Measurements from ENCODE around the gene KIAA1755. TPM values are rescaled to one million over a fixed set of nuclear protein-coding genes. Genes with fewer than 3 reads are reported as not detected.

The KIAA1755 gene
- total and polyA plus RNA-seq, 2 donors (not counting 1 experiment from before 2014, with no cell fraction given): not detected

GRCh38 chr20:38208523-38208922 lies 52.0 kb downstream of the KIAA1755 start:
- H3K4me1 Mint-ChIP-seq: no peaks in the 10 kb centered on the region
- Histone ChIP-seq H3K36me3 (replicated peaks in 1 of 2; ENCODE audit: control extremely low read depth in 1 of 2, control insufficient read depth in 1 of 2, extremely low read depth in 1 of 2, insufficient read depth in 2 of 2, low read length in 1 of 2) (no peaks in the 10 kb centered on the region), H3K79me2 (ENCODE audit: control insufficient read depth, insufficient read depth, low read length) (no peaks in the 10 kb centered on the region), H3K4me2 (replicated peaks; ENCODE audit: low read depth, low read length, poor library complexity, severe bottlenecking) (no peak overlapping the region), H3K4me3 (ENCODE audit: control extremely low read depth in 1 of 5, extremely low read depth in 1 of 5, insufficient read depth in 1 of 5, low read depth in 2 of 5, low read length in 4 of 5) (no peak overlapping the region), H3K27me3 (replicated peaks in 1 of 4; ENCODE audit: control extremely low read depth in 1 of 4, control insufficient read depth in 3 of 4, insufficient read depth in 4 of 4, low read length in 3 of 4) (peaks cover 0 to 17% (median 0%) of the 10 kb centered on the region in 4 experiments), H3K9me3 (ENCODE audit: control extremely low read depth in 1 of 3, control insufficient read depth in 2 of 3, insufficient read depth in 1 of 3, low read length in 2 of 3) (no peaks in the 10 kb centered on the region), H3K9ac (ENCODE audit: low read length) (no peak overlapping the region), H3K4me1 (ENCODE audit: control insufficient read depth in 2 of 2, insufficient read depth in 2 of 2, low read length in 2 of 2) (no peaks in the 10 kb centered on the region), H4K20me1 (ENCODE audit: control insufficient read depth, insufficient read depth, low read length, poor library complexity, severe bottlenecking) (no peaks in the 10 kb centered on the region), H2AFZ (ENCODE audit: insufficient read depth, low read depth, low read length, poor library complexity, severe bottlenecking) (no peak overlapping the region), H3K27ac (ENCODE audit: low read length in 2 of 2) (no peak overlapping the region)
- CTCF ChIA-PET: interaction anchor here (2.6 to 7.3 kb wide), 2 partner anchors 14 to 151 kb away, joined by 9 to 66 read pairs; no protein-coding TSS in a partner anchor
- no peak overlapping the region for H3K4me3 Mint-ChIP-seq
- ATAC-seq (ENCODE audit: low read depth) (no peak), DNase-seq (no peak)
- no peak overlapping the region for H3K27ac Mint-ChIP-seq
- WGBS (ENCODE audit: insufficient coverage): 96% methylated on average over 2 of the region's 3 CpGs
- no peak for TF ChIP-seq EZH2 (IDR thresholded peaks at IDR 0.05; ENCODE audit: borderline replicate concordance, insufficient read depth, low read depth, low read length, poor library complexity, severe bottlenecking)
- intact Hi-C loops (cut with micrococcal nuclease): no loop called here
- H3K27me3 Mint-ChIP-seq: peaks cover 10% of the 10 kb centered on the region
- POLR2A ChIA-PET: no interaction called here
- no peaks in the 10 kb centered on the region for H3K9me3 Mint-ChIP-seq (ENCODE audit: insufficient read depth)

DNA sequence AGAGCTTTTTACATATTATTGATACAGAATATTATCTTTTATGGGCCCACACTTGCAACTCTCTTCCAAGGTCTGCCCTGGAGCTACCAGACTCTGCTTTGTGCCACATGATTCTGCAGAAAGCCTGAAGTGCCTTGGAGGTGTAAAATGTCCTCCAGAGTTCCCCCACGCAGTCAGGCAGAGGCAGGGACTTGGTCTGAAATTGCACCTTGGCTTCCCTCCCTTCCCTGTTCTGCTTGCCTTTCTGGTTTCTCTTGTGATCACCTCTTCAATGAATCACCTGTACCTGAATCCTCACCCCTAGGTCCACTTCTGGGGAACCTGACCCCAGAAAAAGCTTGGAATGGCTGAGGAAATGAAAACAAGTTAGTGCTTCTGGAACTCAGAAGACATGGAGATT lies 52.4 kb downstream of the KIAA1755 start:
- ChIA-PET CTCF (interaction anchor here (1.5 to 7.3 kb wide), 3 partner anchors 14 to 151 kb away, joined by 3 to 66 read pairs (median 9); no protein-coding TSS in a partner anchor), POLR2A (no interaction called here)
- DNase-seq (no peak), ATAC-seq (ENCODE audit: low read depth) (no peak)
- peaks cover 11% of the 10 kb centered on the region for H3K27me3 Mint-ChIP-seq
- Histone ChIP-seq H4K20me1 (ENCODE audit: control insufficient read depth, insufficient read depth, low read length, poor library complexity, severe bottlenecking) (no peaks in the 10 kb centered on the region), H3K79me2 (ENCODE audit: control insufficient read depth, insufficient read depth, low read length) (no peaks in the 10 kb centered on the region), H3K36me3 (replicated peaks in 1 of 2; ENCODE audit: control extremely low read depth in 1 of 2, control insufficient read depth in 1 of 2, extremely low read depth in 1 of 2, insufficient read depth in 2 of 2, low read length in 1 of 2) (no peaks in the 10 kb centered on the region), H3K9ac (ENCODE audit: low read length) (no peak overlapping the region), H3K4me3 (ENCODE audit: control extremely low read depth in 1 of 5, extremely low read depth in 1 of 5, insufficient read depth in 1 of 5, low read depth in 2 of 5, low read length in 4 of 5) (no peak overlapping the region), H2AFZ (ENCODE audit: insufficient read depth, low read depth, low read length, poor library complexity, severe bottlenecking) (no peak overlapping the region), H3K4me1 (ENCODE audit: control insufficient read depth in 2 of 2, insufficient read depth in 2 of 2, low read length in 2 of 2) (no peaks in the 10 kb centered on the region), H3K4me2 (replicated peaks; ENCODE audit: low read depth, low read length, poor library complexity, severe bottlenecking) (no peak overlapping the region), H3K9me3 (ENCODE audit: control extremely low read depth in 1 of 3, control insufficient read depth in 2 of 3, insufficient read depth in 1 of 3, low read length in 2 of 3) (peaks cover 0 to 3% (median 0%) of the 10 kb centered on the region in 3 donors), H3K27me3 (replicated peaks in 1 of 4; ENCODE audit: control extremely low read depth in 1 of 4, control insufficient read depth in 3 of 4, insufficient read depth in 4 of 4, low read length in 3 of 4) (peaks cover 0 to 17% (median 0%) of the 10 kb centered on the region in 4 experiments), H3K27ac (ENCODE audit: low read length in 2 of 2) (no peak overlapping the region)
- WGBS (ENCODE audit: insufficient coverage): 100% methylated on average over 1 of the region's 1 CpG
- no peak overlapping the region for H3K4me3 Mint-ChIP-seq
- TF ChIP-seq EZH2 (IDR thresholded peaks at IDR 0.05; ENCODE audit: borderline replicate concordance, insufficient read depth, low read depth, low read length, poor library complexity, severe bottlenecking): no peak
- TF ChIP-seq, protein P1, sequence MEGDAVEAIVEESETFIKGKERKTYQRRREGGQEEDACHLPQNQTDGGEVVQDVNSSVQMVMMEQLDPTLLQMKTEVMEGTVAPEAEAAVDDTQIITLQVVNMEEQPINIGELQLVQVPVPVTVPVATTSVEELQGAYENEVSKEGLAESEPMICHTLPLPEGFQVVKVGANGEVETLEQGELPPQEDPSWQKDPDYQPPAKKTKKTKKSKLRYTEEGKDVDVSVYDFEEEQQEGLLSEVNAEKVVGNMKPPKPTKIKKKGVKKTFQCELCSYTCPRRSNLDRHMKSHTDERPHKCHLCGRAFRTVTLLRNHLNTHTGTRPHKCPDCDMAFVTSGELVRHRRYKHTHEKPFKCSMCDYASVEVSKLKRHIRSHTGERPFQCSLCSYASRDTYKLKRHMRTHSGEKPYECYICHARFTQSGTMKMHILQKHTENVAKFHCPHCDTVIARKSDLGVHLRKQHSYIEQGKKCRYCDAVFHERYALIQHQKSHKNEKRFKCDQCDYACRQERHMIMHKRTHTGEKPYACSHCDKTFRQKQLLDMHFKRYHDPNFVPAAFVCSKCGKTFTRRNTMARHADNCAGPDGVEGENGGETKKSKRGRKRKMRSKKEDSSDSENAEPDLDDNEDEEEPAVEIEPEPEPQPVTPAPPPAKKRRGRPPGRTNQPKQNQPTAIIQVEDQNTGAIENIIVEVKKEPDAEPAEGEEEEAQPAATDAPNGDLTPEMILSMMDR (IDR thresholded peaks at IDR 0.05): no peak
- H3K4me1 Mint-ChIP-seq: no peaks in the 10 kb centered on the region
- intact Hi-C loops (cut with micrococcal nuclease): no loop called here
- no peak overlapping the region for H3K27ac Mint-ChIP-seq
- no peaks in the 10 kb centered on the region for H3K9me3 Mint-ChIP-seq (ENCODE audit: insufficient read depth)
